Measurements from ENCODE around the gene FAM222B. TPM values are rescaled to one million over a fixed set of nuclear protein-coding genes. Genes with fewer than 3 reads are reported as not detected.
"Not testable (repeated sequence)": the region's sequence is repeated elsewhere in the genome, so short reads cannot be mapped to it uniquely, and the experiment has no call there.

The FAM222B gene
- total RNA-seq, 1 donor from 2014 or later: 2.4 TPM

GRCh38 chr17:28783161-28783560, 59.4 kb downstream of the FAM222B start:
- FAIRE-seq: no peak
- no peak for DNase-seq (ENCODE audit: low spot score in 2 of 2)

GRCh38 chr17:28779601-28780000, 63.0 kb downstream of the FAM222B start:
- not testable (repeated sequence) for DNase-seq (ENCODE audit: low spot score in 2 of 2); FAIRE-seq

- FAIRE-seq (no peak), DNase-seq (ENCODE audit: low spot score in 2 of 2) (no peak)
These were observed 65.4 kb downstream of the FAM222B start for GRCh38 chr17:28777178-28777577.

GRCh38 chr17:28774206-28774605, 68.4 kb downstream of the FAM222B start:
- FAIRE-seq: no peak

GRCh38 chr17:28773736-28774135, 68.9 kb downstream of the FAM222B start:
- FAIRE-seq: no peak
- no peak for DNase-seq (ENCODE audit: low spot score in 2 of 2)

More at GRCh38 chr17:28774206-28774605, 68.4 kb downstream of the FAM222B start:
- no peak for DNase-seq (ENCODE audit: low spot score in 2 of 2)

- FAIRE-seq: no peak
These were observed 77.6 kb downstream of the FAM222B start for GRCh38 chr17:28765038-28765437.

GRCh38 chr17:28763804-28764266, 78.8 kb downstream of the FAM222B start:
- FAIRE-seq: no peak
- peak; percentile 52 to 60 for DNase-seq (ENCODE audit: low spot score in 2 of 2)

More at GRCh38 chr17:28765038-28765437, 77.6 kb downstream of the FAM222B start:
- no peak for DNase-seq (ENCODE audit: low spot score in 2 of 2)

GRCh38 chr17:28763137-28763799, 79.3 kb downstream of the FAM222B start:
- no peak for DNase-seq (ENCODE audit: low spot score in 2 of 2)
- FAIRE-seq: no peak

- no peak for FAIRE-seq
- DNase-seq (ENCODE audit: low spot score in 2 of 2): no peak
These were observed 81.7 kb downstream of the FAM222B start for GRCh38 chr17:28760601-28761562.

GRCh38 chr17:28759256-28759865, 83.2 kb downstream of the FAM222B start:
- FAIRE-seq: no peak
- no peak for DNase-seq (ENCODE audit: low spot score in 2 of 2)

GRCh38 chr17:28758411-28759121, 84.0 kb downstream of the FAM222B start:
- DNase-seq (ENCODE audit: low spot score in 2 of 2) (no peak), FAIRE-seq (no peak)

- DNase-seq (ENCODE audit: low spot score in 2 of 2): no peak
- FAIRE-seq: no peak
These were observed 86.4 kb downstream of the FAM222B start for GRCh38 chr17:28756049-28756804.

- no peak for DNase-seq (ENCODE audit: low spot score in 2 of 2)
- FAIRE-seq: no peak
These were observed 87.1 kb downstream of the FAM222B start for GRCh38 chr17:28755486-28755885.

GRCh38 chr17:28751600-28752366, 90.8 kb downstream of the FAM222B start:
- no peak for DNase-seq (ENCODE audit: low spot score in 2 of 2)
- FAIRE-seq: no peak

GRCh38 chr17:28750178-28751047, 92.2 kb downstream of the FAM222B start:
- DNase-seq (ENCODE audit: low spot score in 2 of 2) (peak; percentile 67 to 78), FAIRE-seq (no peak)

- DNase-seq (ENCODE audit: low spot score in 2 of 2) (no peak), FAIRE-seq (no peak)
These were observed 92.9 kb downstream of the FAM222B start for GRCh38 chr17:28749516-28750177.

- no peak for DNase-seq (ENCODE audit: low spot score in 2 of 2)
- FAIRE-seq: no peak
These were observed 93.6 kb downstream of the FAM222B start for GRCh38 chr17:28748852-28749515.
